Esophagus squamous epithelium (tissue), 4 donors: ENCODE data around the gene FOXF1.

ENCODE experiments used
- POLR2A ChIP-seq, 4 donors: fragments of 450-650 bp; IDR thresholded peaks; one replicate each; pipeline ENCODE4 v1.6.1; 2017; ENCODE audit warnings: antibody characterized with exemption in 4 of 4, mild to moderate bottlenecking in 4 of 4, moderate library complexity in 3 of 4
- TF ChIP-seq, protein P1 (sequence below), 6 experiments: fragments of 450-650 bp in 4 of 6; fragments of 200-600 bp in 2 of 6; sonication (generic) in 2 of 6; IDR thresholded peaks; one replicate each; pipeline ENCODE4 v1.5.1; 2016 to 2019; ENCODE audit warnings: antibody characterized with exemption in 6 of 6, mild to moderate bottlenecking in 4 of 6, moderate library complexity in 4 of 6

DNA sequence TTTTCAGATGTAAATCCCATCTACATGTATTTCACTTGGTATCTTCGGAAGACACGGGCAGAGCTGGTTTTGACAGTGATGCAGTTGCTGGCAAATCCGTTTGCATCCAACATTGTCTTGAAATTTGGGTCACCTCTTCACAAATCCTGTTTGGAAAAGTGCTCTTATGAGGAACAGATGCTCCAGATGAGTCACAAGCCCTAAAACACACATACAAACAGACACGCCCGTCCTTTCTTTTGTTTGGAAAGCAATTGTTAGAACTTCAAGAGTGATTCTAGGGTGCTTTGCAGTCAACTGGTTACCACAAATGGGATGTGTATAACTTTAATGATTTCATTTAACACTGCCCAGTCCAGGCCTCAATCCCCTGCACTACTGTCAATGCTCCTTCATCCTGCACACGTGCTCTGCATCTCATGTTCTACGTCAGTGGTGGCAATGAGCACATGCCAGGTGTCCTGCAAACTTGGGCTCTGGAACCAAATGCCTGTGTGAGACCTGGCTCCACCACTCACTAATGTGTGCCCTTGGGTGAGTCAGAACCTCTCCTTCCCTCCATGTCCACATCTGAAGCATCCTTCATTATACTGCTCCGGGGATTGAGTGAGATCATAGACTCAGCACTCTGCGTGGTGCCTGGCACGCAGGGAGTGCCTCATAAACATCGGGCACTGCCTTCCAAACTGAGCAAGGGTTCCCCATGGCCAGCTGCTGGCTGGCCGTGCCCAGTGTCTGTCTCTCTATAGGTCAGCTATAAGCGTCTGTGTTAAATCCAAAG, 19.3 kb upstream of the FOXF1 start:
- TF ChIP-seq POLR2A (IDR thresholded peaks at IDR 0.05): no peak
- TF ChIP-seq, protein P1, sequence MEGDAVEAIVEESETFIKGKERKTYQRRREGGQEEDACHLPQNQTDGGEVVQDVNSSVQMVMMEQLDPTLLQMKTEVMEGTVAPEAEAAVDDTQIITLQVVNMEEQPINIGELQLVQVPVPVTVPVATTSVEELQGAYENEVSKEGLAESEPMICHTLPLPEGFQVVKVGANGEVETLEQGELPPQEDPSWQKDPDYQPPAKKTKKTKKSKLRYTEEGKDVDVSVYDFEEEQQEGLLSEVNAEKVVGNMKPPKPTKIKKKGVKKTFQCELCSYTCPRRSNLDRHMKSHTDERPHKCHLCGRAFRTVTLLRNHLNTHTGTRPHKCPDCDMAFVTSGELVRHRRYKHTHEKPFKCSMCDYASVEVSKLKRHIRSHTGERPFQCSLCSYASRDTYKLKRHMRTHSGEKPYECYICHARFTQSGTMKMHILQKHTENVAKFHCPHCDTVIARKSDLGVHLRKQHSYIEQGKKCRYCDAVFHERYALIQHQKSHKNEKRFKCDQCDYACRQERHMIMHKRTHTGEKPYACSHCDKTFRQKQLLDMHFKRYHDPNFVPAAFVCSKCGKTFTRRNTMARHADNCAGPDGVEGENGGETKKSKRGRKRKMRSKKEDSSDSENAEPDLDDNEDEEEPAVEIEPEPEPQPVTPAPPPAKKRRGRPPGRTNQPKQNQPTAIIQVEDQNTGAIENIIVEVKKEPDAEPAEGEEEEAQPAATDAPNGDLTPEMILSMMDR (IDR thresholded peaks at IDR 0.05): no peak
